Occipital lobe (tissue), 2 donors: Measurements from ENCODE around the gene SHC3. TPM values are rescaled to one million over a fixed set of nuclear protein-coding genes. Genes with fewer than 3 reads are reported as not detected.

Source experiments
- DNase-seq: peaks from one replicate; lab custom pipeline; 2025; lab: John Stamatoyannopoulos, UW
- total RNA-seq: library from RNA; depleted of rRNA; stranded (reverse); fragments of >200 nt; gene quantifications from one replicate; pipeline ENCODE4 v1.2.3, GENCODE V29; 2014

The SHC3 gene
- total RNA-seq, 1 donor from 2014 or later = 51.5 TPM

- no peak for DNase-seq
These were observed 191.0 kb downstream of the SHC3 start for GRCh38 chr9:88987661-88988060.

GRCh38 chr9:88986776-88987175, 191.8 kb downstream of the SHC3 start:
- DNase-seq = no peak

- DNase-seq = no peak
These were observed 193.0 kb downstream of the SHC3 start for GRCh38 chr9:88985616-88986015.

- no peak for DNase-seq
These were observed 194.1 kb downstream of the SHC3 start for GRCh38 chr9:88984543-88984883.

GRCh38 chr9:88983865-88984542, 194.6 kb downstream of the SHC3 start:
- no peak for DNase-seq

- DNase-seq = no peak
These were observed 197.8 kb downstream of the SHC3 start for GRCh38 chr9:88980740-88981203.

GRCh38 chr9:88979791-88980190, 198.8 kb downstream of the SHC3 start:
- DNase-seq = no peak

- DNase-seq = no peak
These were observed 199.6 kb downstream of the SHC3 start for GRCh38 chr9:88979021-88979420.

GRCh38 chr9:88978034-88978433, 200.6 kb downstream of the SHC3 start:
- DNase-seq = no peak

- no peak for DNase-seq
These were observed 201.7 kb downstream of the SHC3 start for GRCh38 chr9:88976890-88977257.

- no peak for DNase-seq
These were observed 202.4 kb downstream of the SHC3 start for GRCh38 chr9:88975966-88976889.

GRCh38 chr9:88974641-88975040, 204.0 kb downstream of the SHC3 start:
- DNase-seq = no peak

GRCh38 chr9:88973281-88974045, 205.2 kb downstream of the SHC3 start:
- DNase-seq = no peak

GRCh38 chr9:88972401-88972800, 206.2 kb downstream of the SHC3 start:
- DNase-seq = no peak

GRCh38 chr9:88971131-88971960, 207.3 kb downstream of the SHC3 start:
- DNase-seq = no peak

- DNase-seq = no peak
These were observed 208.8 kb downstream of the SHC3 start for GRCh38 chr9:88969646-88970373.

GRCh38 chr9:88968799-88969198, 209.8 kb downstream of the SHC3 start:
- no peak for DNase-seq

- no peak for DNase-seq
These were observed 211.5 kb downstream of the SHC3 start for GRCh38 chr9:88966894-88967676.

GRCh38 chr9:88965473-88965872, 213.1 kb downstream of the SHC3 start:
- no peak for DNase-seq

- DNase-seq = no peak
These were observed 218.0 kb downstream of the SHC3 start for GRCh38 chr9:88960632-88961031.
